Ectodermal cell (in vitro differentiated cells): ENCODE data around the gene MAP3K20.
"Not testable (repeated sequence)": the region's sequence is repeated elsewhere in the genome, so short reads cannot be mapped to it uniquely, and the experiment has no call there.

Experiments
- H3K27ac ChIP-seq: 2 replicates; pipeline ENCODE4 v1.7.0; 2013; ENCODE audit warnings: mild to moderate bottlenecking, low read depth, low read length; ENCODE audit not compliant: insufficient read depth, poor library complexity, severe bottlenecking
- H3K27me3 ChIP-seq: 2 replicates; pipeline ENCODE4 v1.7.0; 2013; ENCODE audit warnings: mild to moderate bottlenecking, low read length; ENCODE audit not compliant: insufficient read depth, control insufficient read depth, poor library complexity, severe bottlenecking
- H3K36me3 ChIP-seq: one replicate; pipeline ENCODE4 v1.7.0; 2013; ENCODE audit warnings: low read length; ENCODE audit not compliant: control insufficient read depth, insufficient read depth
- H3K4me1 ChIP-seq: one replicate; pipeline ENCODE4 v1.7.0; 2013; ENCODE audit warnings: low read length; ENCODE audit not compliant: control insufficient read depth, insufficient read depth
- H3K4me3 ChIP-seq: 2 replicates; pipeline ENCODE4 v1.7.0; 2013; ENCODE audit warnings: low read depth, low read length, control low read depth; ENCODE audit not compliant: insufficient read depth
- H3K9me3 ChIP-seq: 2 replicates; pipeline ENCODE4 v1.7.0; 2013; ENCODE audit warnings: mild to moderate bottlenecking, low read length, moderate library complexity; ENCODE audit not compliant: control insufficient read depth
- WGBS, 2 experiments: methylation state at CpG; one replicate each; pipeline ENCODE4 v1.1.7; 2013; ENCODE audit warnings: missing lambda C conversion rate in 2 of 2; 5-methylcytosine and 5-hydroxymethylcytosine counted together

MAP3K20 gene

GRCh38 chr2:173037245-173038120 is 38.2 kb upstream of the MAP3K20 start:
- Histone ChIP-seq H3K9me3 (no peaks in the 10 kb centered on the region), H3K27me3 (no peaks in the 10 kb centered on the region), H3K4me1 (no peaks in the 10 kb centered on the region), H3K27ac (no peak overlapping the region), H3K4me3 (no peak overlapping the region), H3K36me3 (no peaks in the 10 kb centered on the region)
- WGBS, 2 experiments: 90 to 91% methylated on average over 12 of the region's 12 CpGs

GRCh38 chr2:173038257-173038656 is 37.4 kb upstream of the MAP3K20 start:
- not testable (repeated sequence) for H3K27me3 ChIP-seq, H3K27ac ChIP-seq, H3K36me3 ChIP-seq, H3K4me3 ChIP-seq, H3K9me3 ChIP-seq, H3K4me1 ChIP-seq
- 88 to 92% methylated on average over 1 to 2 of the region's 2 CpGs for WGBS, 2 experiments

- no peaks in the 10 kb centered on the region for H3K36me3 ChIP-seq
- H3K27me3 ChIP-seq: no peaks in the 10 kb centered on the region
- H3K9me3 ChIP-seq: no peaks in the 10 kb centered on the region
- no peaks in the 10 kb centered on the region for H3K4me1 ChIP-seq
- no peak overlapping the region for H3K4me3 ChIP-seq
- H3K27ac ChIP-seq: no peak overlapping the region
These were observed 34.9 kb upstream of the MAP3K20 start for GRCh38 chr2:173040729-173041128.

GRCh38 chr2:173043476-173043875 is 32.2 kb upstream of the MAP3K20 start:
- Histone ChIP-seq H3K27me3 (no peaks in the 10 kb centered on the region), H3K9me3 (no peaks in the 10 kb centered on the region), H3K27ac (no peak overlapping the region), H3K4me3 (no peak overlapping the region), H3K4me1 (peaks cover 7% of the 10 kb centered on the region), H3K36me3 (no peaks in the 10 kb centered on the region)
- WGBS, 2 experiments: 94 to 95% methylated on average over 8 of the region's 8 CpGs

GRCh38 chr2:173043897-173044519 is 31.6 kb upstream of the MAP3K20 start:
- 92 to 93% methylated on average over 13 of the region's 13 CpGs for WGBS, 2 experiments
- H3K4me3 ChIP-seq: no peak overlapping the region
- no peaks in the 10 kb centered on the region for H3K9me3 ChIP-seq
- no peak overlapping the region for H3K27ac ChIP-seq
- H3K4me1 ChIP-seq: peaks cover 7% of the 10 kb centered on the region
- no peaks in the 10 kb centered on the region for H3K36me3 ChIP-seq
- H3K27me3 ChIP-seq: no peaks in the 10 kb centered on the region

- Histone ChIP-seq H3K4me3 (no peak overlapping the region), H3K27me3 (no peaks in the 10 kb centered on the region), H3K4me1 (peaks cover 7% of the 10 kb centered on the region), H3K9me3 (no peaks in the 10 kb centered on the region), H3K36me3 (no peaks in the 10 kb centered on the region), H3K27ac (no peak overlapping the region)
- 90 to 91% methylated on average over 10 of the region's 10 CpGs for WGBS, 2 experiments
These were observed 31.0 kb upstream of the MAP3K20 start for GRCh38 chr2:173044686-173045085.

GRCh38 chr2:173045181-173045580 is 30.5 kb upstream of the MAP3K20 start:
- Histone ChIP-seq H3K27ac (no peak overlapping the region), H3K9me3 (no peaks in the 10 kb centered on the region), H3K4me1 (peaks cover 7% of the 10 kb centered on the region), H3K4me3 (no peak overlapping the region), H3K27me3 (no peaks in the 10 kb centered on the region), H3K36me3 (no peaks in the 10 kb centered on the region)
- WGBS, 2 experiments: 95 to 100% methylated on average over 2 of the region's 2 CpGs

- Histone ChIP-seq H3K9me3 (no peaks in the 10 kb centered on the region), H3K36me3 (no peaks in the 10 kb centered on the region), H3K27me3 (no peaks in the 10 kb centered on the region), H3K4me1 (peaks cover 7% of the 10 kb centered on the region), H3K27ac (no peak overlapping the region), H3K4me3 (no peak overlapping the region)
- WGBS, 2 experiments: 98 to 100% methylated on average over 3 of the region's 3 CpGs
These were observed 27.1 kb upstream of the MAP3K20 start for GRCh38 chr2:173048522-173048896.

GRCh38 chr2:173048897-173049661 is 26.6 kb upstream of the MAP3K20 start:
- Histone ChIP-seq H3K27ac (no peak overlapping the region), H3K4me3 (no peak overlapping the region), H3K27me3 (no peaks in the 10 kb centered on the region), H3K36me3 (no peaks in the 10 kb centered on the region), H3K9me3 (no peaks in the 10 kb centered on the region), H3K4me1 (peaks cover 7% of the 10 kb centered on the region)
- 92 to 93% methylated on average over 3 of the region's 4 CpGs for WGBS, 2 experiments

GRCh38 chr2:173049831-173050230 is 25.8 kb upstream of the MAP3K20 start:
- no peaks in the 10 kb centered on the region for H3K36me3 ChIP-seq
- H3K27ac ChIP-seq: no peak overlapping the region
- no peaks in the 10 kb centered on the region for H3K27me3 ChIP-seq
- WGBS, 2 experiments: 92 to 96% methylated on average over 3 of the region's 3 CpGs
- no peak overlapping the region for H3K4me3 ChIP-seq
- peaks cover 7% of the 10 kb centered on the region for H3K4me1 ChIP-seq
- H3K9me3 ChIP-seq: no peaks in the 10 kb centered on the region
